Stimulated activated CD8-positive, alpha-beta memory T cell treated with anti-CD3 and anti-CD28 coated beads, Interleukin-15, amount 100 ng/mL, for 48 hours (primary cell): Measurements from ENCODE around the gene EDRF1.
"Not testable (repeated sequence)": the region's sequence is repeated elsewhere in the genome, so short reads cannot be mapped to it uniquely, and the experiment has no call there.

Experiments used
- DNase-seq, 2 donors: peaks; one replicate each; pipeline ENCODE4 v3.0.0-alpha.2; 2020; ENCODE audit warnings: low read depth in 2 of 2

EDRF1 gene, protein sequence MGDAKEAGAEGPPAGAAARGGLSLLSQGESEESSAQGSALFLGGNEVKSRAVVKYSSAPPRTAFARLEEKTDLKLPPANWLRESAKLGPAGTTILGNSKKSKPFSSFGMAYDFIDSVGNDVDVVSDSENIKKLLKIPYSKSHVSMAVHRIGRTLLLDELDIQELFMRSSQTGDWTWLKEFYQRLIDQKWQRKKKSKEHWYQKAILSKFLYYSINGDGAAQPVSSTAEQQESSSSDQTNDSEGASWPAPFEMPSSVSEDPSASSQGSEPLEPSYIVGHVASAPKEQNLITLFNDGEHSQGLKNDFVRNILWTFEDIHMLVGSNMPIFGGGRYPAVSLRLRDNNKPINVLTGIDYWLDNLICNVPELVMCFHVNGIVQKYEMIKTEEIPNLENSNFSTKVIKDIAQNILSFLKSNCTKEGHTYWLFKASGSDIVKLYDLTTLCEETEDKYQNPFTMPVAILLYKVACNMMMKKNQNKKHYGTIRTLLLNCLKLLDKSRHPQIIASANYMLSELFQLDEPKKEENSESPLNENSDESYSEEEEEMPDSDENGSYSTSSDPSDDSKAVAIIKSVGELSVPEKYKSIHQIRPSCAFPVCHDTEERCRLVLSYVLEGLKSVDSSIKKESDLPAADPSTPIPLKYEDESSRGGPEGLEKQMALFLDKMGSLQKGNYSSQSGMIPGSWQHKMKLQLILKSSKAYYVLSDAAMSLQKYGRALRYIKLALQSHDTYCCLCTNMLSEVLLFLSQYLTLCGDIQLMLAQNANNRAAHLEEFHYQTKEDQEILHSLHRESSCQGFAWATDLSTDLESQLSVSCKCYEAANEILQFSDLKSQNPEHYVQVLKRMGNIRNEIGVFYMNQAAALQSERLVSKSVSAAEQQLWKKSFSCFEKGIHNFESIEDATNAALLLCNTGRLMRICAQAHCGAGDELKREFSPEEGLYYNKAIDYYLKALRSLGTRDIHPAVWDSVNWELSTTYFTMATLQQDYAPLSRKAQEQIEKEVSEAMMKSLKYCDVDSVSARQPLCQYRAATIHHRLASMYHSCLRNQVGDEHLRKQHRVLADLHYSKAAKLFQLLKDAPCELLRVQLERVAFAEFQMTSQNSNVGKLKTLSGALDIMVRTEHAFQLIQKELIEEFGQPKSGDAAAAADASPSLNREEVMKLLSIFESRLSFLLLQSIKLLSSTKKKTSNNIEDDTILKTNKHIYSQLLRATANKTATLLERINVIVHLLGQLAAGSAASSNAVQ

GRCh38 chr10:125719173-125720001 is at the start of gene EDRF1:
EDRF1 (plus strand) TSS chr10:125719709; CDS start chr10:125719808, 99 bp downstream.
- DNase-seq: peak; percentile 98 to 99

GRCh38 chr10:125672884-125673283 is 46.6 kb upstream of the EDRF1 start:
- no peak for DNase-seq

DNA sequence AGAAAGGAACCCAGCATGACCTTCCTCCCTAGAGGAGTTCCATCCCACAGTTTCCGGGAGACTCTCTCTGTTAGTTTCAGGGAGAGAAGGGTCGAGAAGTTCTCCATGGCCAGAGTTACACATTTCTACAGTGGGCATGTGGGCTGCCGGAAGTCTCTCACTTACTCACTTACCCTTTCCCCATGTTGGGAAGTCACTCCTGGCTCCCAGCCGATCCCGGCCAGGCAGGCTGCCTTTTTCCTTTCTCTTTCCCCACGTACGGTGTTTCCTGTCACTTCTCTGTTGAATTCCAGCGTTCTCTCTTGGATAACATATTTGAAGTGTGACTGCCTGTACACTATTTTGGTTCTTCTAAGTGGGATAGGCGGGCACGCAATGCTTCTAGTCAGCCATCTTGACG is 40.1 kb upstream of the EDRF1 start:
- no peak for DNase-seq

GRCh38 chr10:125683063-125683462 is 36.4 kb upstream of the EDRF1 start, which contains the start of gene TEX36:
TEX36 (minus strand) TSS chr10:125683163; CDS start chr10:125682989, 174 bp downstream.
- no peak for DNase-seq

- no peak for DNase-seq
Measured at GRCh38 chr10:125683821-125684220, 35.7 kb upstream of the EDRF1 start.

- no peak for DNase-seq
Measured at GRCh38 chr10:125684581-125684980, 34.9 kb upstream of the EDRF1 start.

DNA sequence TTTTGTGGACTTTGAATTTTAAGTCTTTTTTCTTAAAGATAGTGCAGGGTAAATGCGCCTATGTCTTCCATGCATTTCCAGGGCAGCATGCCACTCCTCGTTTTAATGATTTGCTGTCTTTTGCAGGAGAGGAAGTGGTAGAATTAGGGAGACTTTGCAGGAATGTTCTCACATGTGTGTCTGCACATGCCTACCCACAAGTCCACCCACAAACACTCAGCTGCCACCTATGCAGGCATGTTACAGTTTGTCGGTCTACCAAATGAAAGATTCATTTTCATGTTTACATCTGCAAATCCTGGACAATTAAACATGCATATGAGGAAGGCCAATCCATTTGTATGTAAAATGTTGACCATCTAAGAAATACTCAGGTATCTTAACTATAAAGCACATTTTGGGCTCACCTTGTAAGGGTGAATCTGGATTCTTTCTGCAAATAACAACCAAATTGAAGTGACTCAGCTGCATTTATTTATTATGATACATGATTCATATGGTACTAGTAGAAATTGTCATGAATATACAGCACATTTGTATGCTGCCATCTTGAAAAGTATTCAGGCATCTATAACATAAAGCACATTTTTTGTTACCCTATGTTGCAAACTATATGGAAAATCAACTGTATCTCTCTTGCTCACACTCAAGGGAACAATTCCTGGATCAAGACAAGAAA is 31.9 kb upstream of the EDRF1 start:
- DNase-seq: no peak

DNA sequence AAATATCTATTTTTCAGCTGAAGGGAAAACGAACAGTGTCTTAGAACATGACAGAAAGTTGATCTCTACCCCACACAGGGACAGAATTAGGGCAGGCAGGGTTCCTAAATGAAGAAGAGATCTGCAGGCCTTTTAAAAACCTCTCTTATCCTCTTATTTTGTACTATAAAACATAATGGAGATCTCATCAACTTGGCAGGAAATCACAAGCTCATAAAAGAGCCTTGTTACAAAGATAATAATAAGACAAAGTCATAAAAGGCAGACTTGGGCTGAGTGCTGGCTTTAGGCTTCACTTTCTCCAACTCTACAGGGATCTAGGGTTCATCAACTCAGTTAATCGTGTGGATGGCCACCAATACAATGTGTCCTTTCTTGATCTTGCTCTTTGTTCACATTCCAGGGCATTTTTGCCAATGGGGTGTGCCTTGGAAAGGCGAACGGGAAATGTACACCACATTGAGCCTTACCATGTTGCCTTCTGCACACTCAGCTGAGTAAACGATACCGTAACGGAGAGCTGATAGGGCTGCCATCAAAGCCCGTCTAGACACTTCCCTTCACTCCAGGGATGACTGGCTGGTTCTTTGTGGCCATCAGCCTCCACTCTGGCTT is 29.4 kb upstream of the EDRF1 start:
- DNase-seq: no peak

DNA sequence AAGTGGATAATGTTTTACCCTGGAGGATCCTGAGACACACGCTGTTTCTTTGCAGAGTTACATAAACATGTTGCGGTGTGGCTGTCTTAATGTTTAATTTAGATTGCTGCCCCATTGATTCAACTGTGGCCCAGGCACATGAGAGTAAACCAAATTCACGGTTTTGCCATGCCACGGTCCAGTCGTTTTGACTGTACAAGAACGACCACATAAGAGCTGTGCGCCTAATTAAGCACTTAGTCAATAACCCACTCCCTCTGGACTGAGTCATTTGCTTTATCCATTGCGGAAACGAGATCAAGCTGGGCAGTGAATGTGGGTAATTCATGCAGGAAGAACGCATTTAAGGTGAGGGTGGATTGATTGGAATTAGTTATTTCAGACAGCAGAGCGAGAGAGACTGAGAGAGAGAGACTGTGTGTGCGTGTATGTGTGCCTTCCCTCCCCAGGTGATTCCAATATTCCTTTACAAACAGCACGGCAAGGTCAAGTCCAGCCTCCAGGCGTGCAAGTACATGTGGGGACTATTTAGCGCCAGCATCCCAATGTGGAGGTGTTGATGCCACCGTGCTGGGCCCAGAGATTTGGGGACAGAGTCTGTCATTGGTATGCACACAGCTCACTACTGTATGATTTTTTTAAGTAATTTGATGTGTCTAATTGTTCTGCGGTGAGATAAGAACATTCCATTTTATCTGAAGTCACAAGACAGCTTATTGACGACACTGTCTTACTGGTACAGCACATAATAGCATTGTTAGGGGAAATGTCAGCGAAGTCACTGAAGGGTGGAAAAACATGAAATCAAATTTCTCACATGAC is 28.1 kb upstream of the EDRF1 start:
- DNase-seq: no peak

GRCh38 chr10:125692196-125692595 is 27.3 kb upstream of the EDRF1 start:
- no peak for DNase-seq

GRCh38 chr10:125692601-125693523 is 26.6 kb upstream of the EDRF1 start:
- no peak for DNase-seq

DNA sequence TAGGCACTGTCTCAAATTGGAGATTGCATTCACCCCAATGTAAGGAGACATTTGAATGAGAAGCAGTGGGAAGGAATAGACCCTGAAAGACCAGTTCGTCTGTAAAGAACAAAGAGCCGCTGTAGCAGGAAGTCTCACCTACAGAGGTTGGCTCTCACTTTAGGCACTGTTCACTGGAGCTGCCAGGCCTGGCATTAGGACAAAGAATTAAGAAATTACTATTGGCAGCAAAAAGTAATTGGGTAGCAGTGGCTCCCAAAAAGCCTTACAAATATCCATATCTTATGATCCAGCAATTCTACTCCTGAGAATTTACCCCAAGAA is 26.0 kb upstream of the EDRF1 start:
- DNase-seq: no peak

- no peak for DNase-seq
Measured at GRCh38 chr10:125694883-125695282, 24.6 kb upstream of the EDRF1 start.

GRCh38 chr10:125696884-125697283 is 22.6 kb upstream of the EDRF1 start:
- not testable (repeated sequence) for DNase-seq

DNA sequence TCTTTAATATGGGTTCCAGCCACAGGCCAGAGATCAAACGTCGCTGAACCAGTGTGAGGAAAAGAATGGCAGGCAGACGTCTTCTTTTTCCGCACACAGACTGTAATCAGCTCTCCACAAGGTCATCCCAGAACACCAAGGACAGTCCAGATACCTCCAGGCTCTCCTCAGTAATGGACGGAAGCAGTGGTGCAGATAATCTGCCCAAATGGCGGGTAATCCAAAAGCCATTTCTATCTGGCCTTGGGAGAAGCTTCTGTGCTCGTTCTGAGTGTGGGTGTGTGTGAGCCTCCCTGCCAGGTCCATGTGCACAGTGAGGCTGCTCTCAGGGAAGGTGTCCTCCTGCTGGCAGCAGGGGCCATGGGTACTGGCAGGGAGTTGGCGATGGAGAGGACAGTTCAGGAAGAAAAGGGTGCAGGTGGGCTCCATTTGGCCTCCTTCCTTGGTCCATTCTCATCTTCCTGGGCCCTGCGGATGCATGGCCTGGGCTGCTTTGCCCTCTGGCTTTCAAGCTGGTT is 21.0 kb upstream of the EDRF1 start:
- no peak for DNase-seq

GRCh38 chr10:125699562-125700143 is 19.9 kb upstream of the EDRF1 start:
- DNase-seq: no peak

- no peak for DNase-seq
Measured at GRCh38 chr10:125700355-125700911, 19.1 kb upstream of the EDRF1 start.
